DND-41 (cell line): ENCODE measurements around the gene PROB1.

Experiments
- CTCF ChIP-seq: IDR thresholded peaks from 2 replicates; pipeline ENCODE4 v1.5.1; 2012; ENCODE audit warnings: borderline replicate concordance, low read length, moderate library complexity, mild to moderate bottlenecking; ENCODE audit not compliant: poor library complexity, severe bottlenecking; ENCODE audit errors: extremely low read depth
- EZH2 ChIP-seq: IDR thresholded peaks from 3 replicates; pipeline ENCODE4 v1.6.1; 2012; ENCODE audit warnings: borderline replicate concordance, low read depth, mild to moderate bottlenecking, moderate library complexity, low read length, inconsistent platforms; ENCODE audit not compliant: severe bottlenecking

- no peak for TF ChIP-seq EZH2
- TF ChIP-seq CTCF, result peak; percentile 93
These were observed 53.0 kb downstream of the PROB1 start, which contains the start of gene PAIP2 for GRCh38 chr5:139341689-139342422.
